ENCODE measurements around the gene PHOX2A.
A peak's percentile ranks its signal among the peaks of the same experiment; 100 is the strongest.
"Not testable (repeated sequence)": the region's sequence is repeated elsewhere in the genome, so short reads cannot be mapped to it uniquely, and the experiment has no call there.

Gene PHOX2A

GRCh38 chr11:72244060-72244360 is at the start of gene PHOX2A:
PHOX2A (minus strand) TSS chr11:72244176; CDS start chr11:72244004, 172 bp downstream.
- DNase-seq: no peak

- DNase-seq: no peak
Measured at GRCh38 chr11:72293391-72293790, 49.4 kb upstream of the PHOX2A start.

- DNase-seq: no peak
Measured at GRCh38 chr11:72292106-72292785, 48.3 kb upstream of the PHOX2A start.

DNA sequence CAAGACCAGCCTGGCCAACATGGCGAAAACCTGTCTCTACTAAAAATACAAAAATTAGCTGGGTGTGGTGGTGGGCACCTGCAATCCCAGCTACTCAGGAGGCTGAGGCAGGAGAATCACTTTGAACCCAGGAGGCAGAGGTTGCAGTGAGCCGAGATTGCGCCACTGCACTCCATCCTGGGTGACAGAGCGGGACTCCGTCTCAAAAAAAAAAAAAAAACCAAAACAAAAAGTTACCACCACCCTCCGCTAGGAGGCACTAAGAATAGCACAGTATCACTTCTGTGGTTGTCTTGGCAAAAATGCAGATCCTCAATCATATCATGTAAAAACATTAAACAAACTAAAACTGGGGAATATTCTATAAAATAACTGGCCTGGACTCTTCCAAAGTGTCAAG is 46.8 kb upstream of the PHOX2A start:
- peak; percentile 52 for DNase-seq

GRCh38 chr11:72287293-72287692 is 43.3 kb upstream of the PHOX2A start:
- DNase-seq: no peak

DNA sequence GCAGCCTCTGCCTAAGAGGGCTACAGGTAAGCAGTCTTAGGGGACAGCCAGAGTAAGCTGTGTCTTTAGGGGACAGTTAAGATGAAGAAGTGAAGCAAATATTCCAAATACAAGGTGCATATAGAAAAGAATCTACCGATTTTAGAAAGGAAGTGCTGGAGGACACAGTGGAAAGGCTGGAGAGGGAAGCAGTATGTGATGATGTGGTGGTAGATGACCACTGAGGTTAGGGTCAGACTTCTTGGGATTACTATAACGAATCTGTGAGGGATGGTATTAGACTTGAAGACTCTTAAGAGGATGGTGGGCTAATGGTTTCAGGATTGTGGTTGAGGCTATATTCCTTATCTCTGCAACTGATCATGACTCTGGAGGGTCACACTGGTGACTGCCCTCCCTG is 40.0 kb upstream of the PHOX2A start:
- DNase-seq: no peak

GRCh38 chr11:72280726-72281315 is 36.8 kb upstream of the PHOX2A start:
- DNase-seq: no peak

GRCh38 chr11:72280037-72280436 is 36.1 kb upstream of the PHOX2A start:
- no peak for DNase-seq

- DNase-seq: no peak
Measured at GRCh38 chr11:72278905-72279304, 34.9 kb upstream of the PHOX2A start.

GRCh38 chr11:72274435-72274834 is 30.5 kb upstream of the PHOX2A start:
- no peak for DNase-seq

- DNase-seq: no peak
Measured at GRCh38 chr11:72271980-72272379, 28.0 kb upstream of the PHOX2A start.

DNA sequence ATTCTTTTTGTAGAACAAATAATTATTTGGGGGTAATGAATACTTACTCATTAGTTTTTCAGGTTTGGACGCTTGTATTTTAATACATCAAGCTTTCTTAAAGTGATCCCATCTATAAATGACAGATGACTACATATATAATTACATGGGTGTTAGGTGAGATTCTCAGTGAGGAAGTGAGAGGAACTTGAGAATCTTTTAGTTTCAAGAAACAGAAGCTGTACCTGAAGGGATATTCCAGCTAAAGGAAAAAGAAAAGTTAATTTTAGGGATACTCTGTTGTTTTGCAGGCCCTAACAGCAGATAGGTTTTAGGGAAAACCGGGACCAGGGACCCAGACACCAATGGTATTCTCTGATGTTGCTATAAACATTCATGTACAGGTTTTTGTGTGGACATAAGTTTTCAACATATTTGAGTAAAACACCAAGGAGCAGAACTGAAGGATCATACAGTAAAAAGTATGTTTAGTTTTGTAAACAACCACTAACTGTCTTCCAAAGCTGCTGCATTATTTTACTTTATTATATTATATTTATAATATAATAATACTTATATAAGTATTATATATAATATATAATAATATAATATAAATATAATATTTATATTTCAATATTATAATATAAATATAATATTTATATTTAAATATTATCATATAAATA is 24.1 kb upstream of the PHOX2A start:
- no peak for DNase-seq

GRCh38 chr11:72266960-72267359 is 23.0 kb upstream of the PHOX2A start:
- not testable (repeated sequence) for DNase-seq

- no peak for DNase-seq
Measured at GRCh38 chr11:72265951-72266350, 22.0 kb upstream of the PHOX2A start.

- no peak for DNase-seq
Measured at GRCh38 chr11:72263361-72263760, 19.4 kb upstream of the PHOX2A start.

DNA sequence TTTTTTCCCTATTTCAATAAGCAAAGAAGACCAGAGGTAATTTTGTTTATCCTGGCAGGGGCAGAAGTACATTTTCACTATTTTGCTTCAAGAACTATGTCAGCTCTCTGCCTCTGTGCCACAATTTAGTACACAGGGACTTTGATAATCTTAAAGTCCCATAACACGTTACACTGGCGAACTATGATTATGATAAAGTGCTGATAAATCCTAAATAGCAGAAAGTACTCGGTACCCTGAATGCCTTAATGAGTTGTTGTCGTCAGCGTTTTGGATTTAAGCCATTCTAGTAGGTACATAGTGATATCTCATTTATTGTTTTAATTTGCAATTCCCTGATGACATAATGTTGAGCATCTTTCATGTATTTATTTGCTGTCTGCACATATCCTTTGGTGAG is 16.6 kb upstream of the PHOX2A start:
- DNase-seq: no peak

DNA sequence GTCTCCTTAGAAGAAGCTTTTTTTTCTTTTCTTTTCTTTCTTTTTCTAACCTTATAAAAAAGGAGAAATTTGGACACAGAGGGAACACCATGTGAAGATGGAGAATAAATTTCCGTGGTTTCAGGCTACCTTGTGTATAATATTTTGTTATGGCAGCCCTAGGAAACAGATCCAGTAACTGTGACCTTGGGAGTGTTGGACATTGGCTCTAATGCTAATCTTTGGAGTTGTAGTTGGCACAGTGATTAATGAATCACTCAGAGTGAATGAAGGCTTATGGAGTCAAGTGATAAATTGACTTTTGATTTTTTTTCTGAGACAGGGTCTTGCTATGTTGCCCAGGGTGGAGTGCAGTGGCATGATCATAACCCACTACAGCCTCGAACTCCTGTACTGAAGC is 15.5 kb upstream of the PHOX2A start:
- DNase-seq: no peak

GRCh38 chr11:72257570-72257969 is 13.6 kb upstream of the PHOX2A start:
- DNase-seq: no peak

DNA sequence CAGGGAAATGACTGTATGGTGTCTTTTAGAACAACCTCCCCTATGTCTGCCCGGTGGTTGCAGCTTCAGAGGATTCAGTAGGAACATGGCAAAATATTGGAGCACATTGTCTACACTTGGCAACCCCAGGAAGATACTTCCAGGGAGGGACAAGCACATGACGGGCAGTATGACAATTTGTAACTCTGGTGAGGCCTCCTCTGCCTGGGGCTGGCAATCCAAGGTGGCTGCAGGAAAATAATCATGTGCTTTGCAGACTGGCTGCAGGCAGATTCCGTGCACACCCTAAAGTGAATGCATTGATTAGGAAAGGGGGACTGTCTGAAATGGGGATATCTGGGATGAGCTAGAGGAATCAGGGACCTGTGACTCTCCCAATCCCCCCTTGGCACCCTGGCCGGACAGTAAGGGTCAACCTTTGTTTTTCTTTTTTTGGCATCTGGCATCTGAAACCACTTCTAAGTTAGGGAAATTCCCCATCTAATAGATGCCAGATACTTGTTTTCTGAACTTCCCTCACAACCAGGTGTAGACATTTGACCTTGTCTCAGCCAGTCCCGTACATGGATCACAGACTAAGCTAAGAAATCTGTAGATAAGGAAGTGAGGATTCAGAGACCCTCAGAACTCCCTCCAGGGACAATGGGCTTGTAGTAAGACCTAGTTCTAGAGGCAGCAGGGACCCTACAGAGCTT is 10.5 kb upstream of the PHOX2A start:
- no peak for DNase-seq

- DNase-seq: no peak
Measured at GRCh38 chr11:72253392-72253791, 9.4 kb upstream of the PHOX2A start.

DNA sequence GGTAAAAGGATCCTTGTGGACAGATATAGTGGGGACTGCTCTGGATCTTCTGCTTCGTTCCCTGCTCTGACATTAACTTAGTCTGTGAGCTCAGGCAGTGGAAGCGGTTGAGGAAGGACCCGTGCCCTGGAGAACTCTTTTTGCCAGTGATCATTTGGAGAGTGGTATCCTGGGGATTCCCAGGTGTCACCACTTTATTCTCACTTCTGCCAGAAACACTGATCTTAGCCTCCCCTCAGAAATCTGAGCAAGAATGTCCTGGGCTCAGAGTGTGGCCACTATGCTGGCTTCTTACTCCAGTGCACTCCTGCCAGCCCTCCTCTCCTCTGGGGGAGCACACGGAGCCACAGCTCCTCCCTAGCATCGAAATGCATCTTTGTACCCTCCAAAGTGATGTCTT is 7.6 kb upstream of the PHOX2A start:
- DNase-seq: no peak

DNA sequence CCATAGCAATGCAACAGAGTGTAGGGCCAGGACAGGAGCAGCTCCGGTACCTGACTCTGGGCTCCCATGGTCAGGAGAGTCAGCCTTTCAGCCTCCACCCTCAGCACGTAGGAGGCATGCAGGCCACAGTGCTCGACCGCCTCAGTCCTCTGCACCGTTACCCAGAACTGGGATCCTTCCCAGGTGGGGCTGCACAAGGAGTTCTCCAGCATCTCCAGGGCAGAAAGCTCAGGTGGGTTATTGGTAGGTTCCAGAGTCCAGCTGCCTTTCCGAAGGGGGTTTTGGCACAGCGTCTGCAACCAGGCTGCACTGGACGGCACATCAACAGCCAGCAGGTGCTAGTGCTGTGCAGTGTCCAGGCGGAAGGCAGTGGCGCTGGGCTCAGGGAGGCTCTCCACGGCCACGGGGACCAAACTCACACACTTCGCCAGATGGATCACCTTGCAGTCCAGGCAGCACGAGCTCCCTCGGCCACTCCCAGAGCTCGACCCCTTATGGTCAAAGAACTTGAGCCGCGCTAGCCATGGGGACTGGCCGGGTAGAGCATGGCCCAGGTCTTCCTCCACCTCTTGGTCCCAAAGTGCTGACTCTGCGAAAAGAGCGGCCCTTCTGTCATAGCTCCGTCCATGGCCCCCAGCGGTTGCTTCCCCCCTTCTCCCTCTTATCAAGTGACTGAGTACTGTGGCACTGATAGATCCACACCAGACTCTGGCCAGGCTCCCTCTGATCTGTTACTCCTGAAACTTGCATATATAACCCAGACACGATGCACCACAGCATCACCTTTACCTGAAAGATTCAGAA is 6.9 kb upstream of the PHOX2A start:
- no peak for DNase-seq

- DNase-seq: no peak
Measured at GRCh38 chr11:72249961-72250360, 6.0 kb upstream of the PHOX2A start.
